GM10248 (cell line): ENCODE results near the gene MTG2.

Source experiments
- CTCF ChIA-PET: fragments of 300-600 bp; sonication (Branson Sonifier 250); formaldehyde crosslinking; extraction: SDS; loops from one replicate; lab custom pipeline; 2021; ENCODE audit warnings: antibody characterized with exemption; lab: Yijun Ruan, JAX
- POLR2A ChIA-PET: fragments of 350-650 bp; sonication (Branson Sonifier 250); formaldehyde crosslinking; extraction: SDS; loops from one replicate; lab custom pipeline; 2020; ENCODE audit warnings: antibody characterized with exemption; lab: Yijun Ruan, JAX
- DNase-seq: peaks from one replicate; pipeline ENCODE4 v3.0.0; 2012; ENCODE audit errors: extremely low spot score
- CTCF ChIP-seq: IDR thresholded peaks from 2 replicates; pipeline ENCODE4 v1.5.1; 2012; ENCODE audit warnings: mild to moderate bottlenecking, low read depth; ENCODE audit errors: extremely low read depth, missing control alignments, control extremely low read depth

The MTG2 gene

GRCh38 chr20:62246872-62247652 lies 64.2 kb downstream of the MTG2 start:
- ChIA-PET POLR2A (no interaction called here), CTCF (interaction anchor here (1.0 kb wide), 1 partner anchor 241 kb away, joined by 3 read pairs; no protein-coding TSS in a partner anchor)
- DNase-seq: no peak
- TF ChIP-seq CTCF: no peak

- CTCF ChIA-PET: no interaction called here
- POLR2A ChIA-PET: no interaction called here
- no peak for DNase-seq
- TF ChIP-seq CTCF: no peak
Measured at GRCh38 chr20:62248890-62249560, 66.2 kb downstream of the MTG2 start.

- POLR2A ChIA-PET: no interaction called here
- TF ChIP-seq CTCF: no peak
- no peak for DNase-seq
- CTCF ChIA-PET: no interaction called here
Measured at GRCh38 chr20:62252342-62252966, 69.6 kb downstream of the MTG2 start.
